Natural killer cell (primary cell): ENCODE measurements around the gene ZNF501. TPM values are rescaled to one million over a fixed set of nuclear protein-coding genes. Genes with fewer than 3 reads are reported as not detected.
A peak's percentile ranks its signal among the peaks of the same experiment; 100 is the strongest.

Source experiments
- ATAC-seq, 3 donors: fragments of 150-1000 bp in 2 of 3; fragments of 200-7000 bp in 1 of 3; cut with Tn5 transposase; 1 replicate in 1 of 3; 2 replicates in 2 of 3; pipeline ENCODE4 v1.10.0; 2021; ENCODE audit warnings: mild to moderate bottlenecking in 2 of 3, moderate library complexity in 2 of 3
- DNase-seq, 2 donors: peaks; one replicate each; pipeline versions ENCODE4 v3.0.0 to v3.0.0-alpha.2; 2013 to 2021; ENCODE audit warnings: mixed read lengths in 1 of 2
- H3K27ac ChIP-seq: one replicate; pipeline ENCODE4 v1.5.1; 2013; ENCODE audit warnings: mild to moderate bottlenecking, low read length
- H3K27me3 ChIP-seq: one replicate; pipeline ENCODE4 v1.6.1; 2013; ENCODE audit warnings: low read length; ENCODE audit not compliant: control insufficient read depth, insufficient read depth
- H3K36me3 ChIP-seq: one replicate; pipeline ENCODE4 v1.6.1; 2013; ENCODE audit warnings: low read length; ENCODE audit not compliant: control insufficient read depth, insufficient read depth
- H3K4me1 ChIP-seq: one replicate; pipeline ENCODE4 v1.6.1; 2013; ENCODE audit warnings: low read length; ENCODE audit not compliant: control insufficient read depth, insufficient read depth
- H3K4me3 ChIP-seq: one replicate; pipeline ENCODE4 v1.5.1; 2013; ENCODE audit warnings: low read length
- H3K9me3 ChIP-seq: one replicate; pipeline ENCODE4 v1.6.1; 2013; ENCODE audit warnings: low read length; ENCODE audit not compliant: control insufficient read depth, insufficient read depth
- H3K27ac Mint-ChIP-seq, 2 donors: one replicate each; pipeline ENCODE4 v1.8.0; 2022; ENCODE audit warnings: mild to moderate bottlenecking in 2 of 2, mixed read lengths in 2 of 2, moderate library complexity in 1 of 2
- H3K27me3 Mint-ChIP-seq, 2 donors: one replicate each; pipeline ENCODE4 v1.8.0; 2022; ENCODE audit warnings: low read depth in 2 of 2, mixed read lengths in 2 of 2
- H3K36me3 Mint-ChIP-seq: one replicate; pipeline ENCODE4 v1.8.0; 2022; ENCODE audit warnings: mixed read lengths
- H3K4me1 Mint-ChIP-seq, 2 donors: one replicate each; pipeline ENCODE4 v1.8.0; 2022; ENCODE audit warnings: mixed read lengths in 2 of 2
- H3K4me3 Mint-ChIP-seq: one replicate; pipeline ENCODE4 v1.8.0; 2022; ENCODE audit warnings: mild to moderate bottlenecking, moderate library complexity, mixed read lengths
- H3K9me3 Mint-ChIP-seq, 2 donors: one replicate each; pipeline ENCODE4 v1.8.0; 2022; ENCODE audit warnings: mixed read lengths in 2 of 2
- CTCF ChIP-seq: fragments of 200-600 bp; IDR thresholded peaks from one replicate; pipeline ENCODE4 v1.8.0; 2022; ENCODE audit warnings: antibody characterized with exemption
- WGBS: methylation state at CpG from one replicate; pipeline ENCODE4 v1.1.7; 2013; ENCODE audit warnings: missing lambda C conversion rate; ENCODE audit not compliant: insufficient coverage; 5-methylcytosine and 5-hydroxymethylcytosine counted together
- intact Hi-C: fragments of 100-400 bp; cut with micrococcal nuclease; formaldehyde crosslinking; loops from one replicate; pipeline ENCODE4 v1.14.2; 2022
- total RNA-seq, 4 donors: library from RNA; stranded (reverse); fragments of 120-200 nt in 1 of 4; gene quantifications; one replicate each; pipeline versions ENCODE4 v1.2.3 to v1.2.4, GENCODE V29; 2013 to 2022

Gene ZNF501
- total RNA-seq, 3 donors from 2014 or later (not counting 1 experiment from before 2014, with no cell fraction given) = 0.40 to 2.2 (median 1.7) TPM

- H3K27me3 ChIP-seq = no peaks in the 10 kb centered on the region
- no peak for DNase-seq
- H3K4me3 ChIP-seq = peak overlapping the region; percentile 60
- WGBS = 1% methylated on average over 12 of the region's 15 CpGs
- H3K4me1 Mint-ChIP-seq = peaks cover 28 to 36% of the 10 kb centered on the region in 2 donors
- no peaks in the 10 kb centered on the region for H3K9me3 ChIP-seq
- peak overlapping the region; percentile 89 to 90 for H3K27ac Mint-ChIP-seq
- H3K27me3 Mint-ChIP-seq = no peaks in the 10 kb centered on the region
- ATAC-seq = peak; percentile 8 to 19 (median 11)
- peak overlapping the region; percentile 93 for H3K4me3 Mint-ChIP-seq
- H3K36me3 ChIP-seq = no peaks in the 10 kb centered on the region
- peaks cover 0 to 3% of the 10 kb centered on the region in 2 donors for H3K9me3 Mint-ChIP-seq
- H3K27ac ChIP-seq = peak overlapping the region; percentile 66
- H3K4me1 ChIP-seq = peaks cover 13% of the 10 kb centered on the region
- TF ChIP-seq CTCF = no peak
- H3K36me3 Mint-ChIP-seq = no peaks in the 10 kb centered on the region
- intact Hi-C loops = loop anchor here (1.0 to 10.0 kb wide), 6 partner anchors 32 to 426 kb away; partner anchors contain the start of genes EXOSC7, TCAIM, TMEM42 and ZDHHC3
Measured at GRCh38 chr3:44761101-44761423, 31.6 kb downstream of the ZNF501 start.

GRCh38 chr3:44761424-44762169 is 32.2 kb downstream of the ZNF501 start, which contains the start of the genes KIAA1143 and KIF15:
Gene KIAA1143 (minus strand): TSS chr3:44761619. CDS start chr3:44761602, 17 bp downstream.
Gene KIF15 (plus strand): TSS chr3:44761794. CDS start chr3:44761866, 72 bp downstream.
- Mint-ChIP-seq H3K36me3 (no peaks in the 10 kb centered on the region), H3K4me1 (peaks cover 28 to 36% of the 10 kb centered on the region in 2 donors), H3K27me3 (no peaks in the 10 kb centered on the region), H3K4me3 (peak within 1 kb of the TSS; percentile 93), H3K27ac (peak within 1 kb of the TSS; percentile 89 to 90), H3K9me3 (peaks cover 0 to 3% of the 10 kb centered on the region in 2 donors)
- Histone ChIP-seq H3K27ac (peak within 1 kb of the TSS; percentile 66), H3K27me3 (no peaks in the 10 kb centered on the region), H3K9me3 (no peaks in the 10 kb centered on the region), H3K4me1 (peaks cover 13% of the 10 kb centered on the region), H3K4me3 (peak within 1 kb of the TSS; percentile 60), H3K36me3 (no peaks in the 10 kb centered on the region)
- TF ChIP-seq CTCF = no peak
- DNase-seq (peak; percentile 97 to 99), ATAC-seq (peak; percentile 97 to 98 (median 98))
- intact Hi-C loops = loop anchor here (1.0 to 10.0 kb wide), 6 partner anchors 32 to 427 kb away; partner anchors contain the start of genes EXOSC7, TCAIM, TMEM42 and ZDHHC3
- under 1% methylated on average over 64 of the region's 64 CpGs for WGBS

DNA sequence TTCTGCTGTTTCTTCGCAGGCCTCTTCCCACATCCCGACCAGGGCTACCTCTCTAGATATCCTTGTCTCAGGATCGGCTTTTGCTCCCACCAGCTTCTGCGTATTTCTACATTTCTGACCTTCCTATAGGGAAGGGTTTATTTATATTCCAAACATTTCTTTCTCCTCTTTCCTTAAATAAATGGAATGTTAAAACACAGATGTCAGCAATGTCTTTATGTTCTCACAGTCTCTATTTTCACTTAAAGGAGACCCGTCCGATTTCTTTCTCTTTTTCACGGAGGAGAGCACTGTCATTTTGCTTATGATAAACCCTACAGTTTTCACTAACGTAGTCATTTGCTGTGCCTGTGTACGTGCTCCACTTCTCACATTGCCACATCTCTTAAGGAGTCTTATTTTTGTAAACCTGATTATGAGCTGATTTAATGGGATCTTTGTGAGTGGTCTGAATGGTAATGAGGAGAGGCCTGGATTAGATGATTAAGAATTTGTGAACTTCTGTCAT is 32.8 kb downstream of the ZNF501 start:
- H3K27ac ChIP-seq = no peak overlapping the region
- no peaks in the 10 kb centered on the region for H3K27me3 ChIP-seq
- WGBS = 5% methylated on average over 7 of the region's 9 CpGs
- Mint-ChIP-seq H3K4me1 (peaks cover 25 to 33% of the 10 kb centered on the region in 2 donors), H3K27ac (peak overlapping the region; percentile 89 to 90), H3K4me3 (peak overlapping the region; percentile 93), H3K9me3 (peaks cover 0 to 3% of the 10 kb centered on the region in 2 donors), H3K36me3 (no peaks in the 10 kb centered on the region), H3K27me3 (no peaks in the 10 kb centered on the region)
- no peaks in the 10 kb centered on the region for H3K9me3 ChIP-seq
- DNase-seq = peak in 1 of 2 donors; percentile 9
- H3K36me3 ChIP-seq = no peaks in the 10 kb centered on the region
- H3K4me3 ChIP-seq = peak overlapping the region; percentile 60
- no peak for TF ChIP-seq CTCF
- intact Hi-C loops = loop anchor here (5.0 to 10.0 kb wide), 2 partner anchors 50 to 427 kb away; partner anchors contain the start of genes TCAIM and ZNF502
- H3K4me1 ChIP-seq = peaks cover 13% of the 10 kb centered on the region
- ATAC-seq = no peak
